ENCODE measurements around the gene C9orf78.

- no peak for TF ChIP-seq CTCF (optimal IDR thresholded peaks at IDR 0.05 in 1 of 3, IDR thresholded peaks at IDR 0.05 in 1 of 3, conservative IDR thresholded peaks at IDR 0.05 in 1 of 3; ENCODE audit: extremely low read depth in 1 of 3, insufficient read depth in 2 of 3, low read length in 3 of 3)
- no peak for TF ChIP-seq EZH2 (IDR thresholded peaks at IDR 0.05; ENCODE audit: low read length)
These were observed 22.1 kb upstream of the C9orf78 start for GRCh38 chr9:129857207-129857606.
